GM19468 (cell line): ENCODE results near the gene CTIF.

ENCODE experiments used
- ATAC-seq: cut with Tn5 transposase; IDR thresholded peaks from one replicate; pipeline ENCODE4 v1.9.1; 2021; ENCODE audit warnings: mild to moderate bottlenecking, moderate library complexity, moderate number of reproducible peaks; ENCODE audit not compliant: unreplicated experiment; ENCODE audit errors: extremely low read depth

Gene CTIF

GRCh38 chr18:48718251-48718959, 179.6 kb downstream of the CTIF start:
- ATAC-seq: no peak

- ATAC-seq: no peak
Measured at GRCh38 chr18:48719388-48719787, 180.6 kb downstream of the CTIF start.

- no peak for ATAC-seq
Measured at GRCh38 chr18:48719974-48720654, 181.3 kb downstream of the CTIF start.

GRCh38 chr18:48720655-48721025, 181.8 kb downstream of the CTIF start:
- no peak for ATAC-seq

GRCh38 chr18:48721312-48721711, 182.5 kb downstream of the CTIF start:
- ATAC-seq: no peak

- ATAC-seq: no peak
Measured at GRCh38 chr18:48723016-48723415, 184.2 kb downstream of the CTIF start.

- ATAC-seq: no peak
Measured at GRCh38 chr18:48723837-48724236, 185.0 kb downstream of the CTIF start.

- no peak for ATAC-seq
Measured at GRCh38 chr18:48724442-48724841, 185.6 kb downstream of the CTIF start.

- ATAC-seq: no peak
Measured at GRCh38 chr18:48724939-48725338, 186.1 kb downstream of the CTIF start.

GRCh38 chr18:48725562-48725961, 186.7 kb downstream of the CTIF start:
- no peak for ATAC-seq

GRCh38 chr18:48727681-48728080, 188.8 kb downstream of the CTIF start:
- no peak for ATAC-seq

- no peak for ATAC-seq
Measured at GRCh38 chr18:48728204-48728833, 189.5 kb downstream of the CTIF start.

GRCh38 chr18:48729404-48729803, 190.6 kb downstream of the CTIF start:
- no peak for ATAC-seq

GRCh38 chr18:48730010-48730409, 191.2 kb downstream of the CTIF start:
- no peak for ATAC-seq

GRCh38 chr18:48732767-48733424, 194.1 kb downstream of the CTIF start:
- no peak for ATAC-seq

- ATAC-seq: no peak
Measured at GRCh38 chr18:48733643-48734253, 194.9 kb downstream of the CTIF start.

GRCh38 chr18:48734460-48734859, 195.6 kb downstream of the CTIF start:
- no peak for ATAC-seq

GRCh38 chr18:48735080-48735676, 196.3 kb downstream of the CTIF start:
- no peak for ATAC-seq

GRCh38 chr18:48735681-48736255, 196.9 kb downstream of the CTIF start:
- ATAC-seq: no peak
